Measurements from ENCODE around the gene MACROD2. TPM values are rescaled to one million over a fixed set of nuclear protein-coding genes. Genes with fewer than 3 reads are reported as not detected.

MACROD2 gene
- total RNA-seq, 4 donors from 2014 or later, result 2.1 to 28.1 (median 12.6) TPM

DNA sequence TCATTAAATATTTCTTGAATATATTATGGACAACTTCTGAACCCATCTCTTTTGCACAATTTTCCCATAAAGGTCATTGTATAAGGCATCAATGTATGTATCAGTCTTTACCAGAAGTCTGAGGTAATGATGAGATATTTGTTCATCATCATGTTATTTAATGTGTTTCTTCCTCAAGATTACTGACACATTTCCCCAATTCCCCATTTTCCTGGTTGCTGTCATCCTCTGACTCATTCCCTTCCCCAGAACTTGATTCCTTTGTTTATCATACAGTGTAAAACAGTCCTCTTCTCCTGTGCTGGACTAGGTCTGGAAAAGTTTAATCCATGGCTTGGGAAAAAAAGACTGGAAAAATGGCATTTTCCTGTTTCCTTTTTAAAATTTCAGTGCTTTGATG is 450.0 kb downstream of the MACROD2 start:
- Histone ChIP-seq H3K27ac (no peak overlapping the region), H3K4me3 (no peak overlapping the region), H3K4me1 (no peaks in the 10 kb centered on the region), H3K27me3 (no peaks in the 10 kb centered on the region), H3K36me3 (no peaks in the 10 kb centered on the region), H3K9me3 (no peaks in the 10 kb centered on the region)
- TF ChIP-seq, protein P1, sequence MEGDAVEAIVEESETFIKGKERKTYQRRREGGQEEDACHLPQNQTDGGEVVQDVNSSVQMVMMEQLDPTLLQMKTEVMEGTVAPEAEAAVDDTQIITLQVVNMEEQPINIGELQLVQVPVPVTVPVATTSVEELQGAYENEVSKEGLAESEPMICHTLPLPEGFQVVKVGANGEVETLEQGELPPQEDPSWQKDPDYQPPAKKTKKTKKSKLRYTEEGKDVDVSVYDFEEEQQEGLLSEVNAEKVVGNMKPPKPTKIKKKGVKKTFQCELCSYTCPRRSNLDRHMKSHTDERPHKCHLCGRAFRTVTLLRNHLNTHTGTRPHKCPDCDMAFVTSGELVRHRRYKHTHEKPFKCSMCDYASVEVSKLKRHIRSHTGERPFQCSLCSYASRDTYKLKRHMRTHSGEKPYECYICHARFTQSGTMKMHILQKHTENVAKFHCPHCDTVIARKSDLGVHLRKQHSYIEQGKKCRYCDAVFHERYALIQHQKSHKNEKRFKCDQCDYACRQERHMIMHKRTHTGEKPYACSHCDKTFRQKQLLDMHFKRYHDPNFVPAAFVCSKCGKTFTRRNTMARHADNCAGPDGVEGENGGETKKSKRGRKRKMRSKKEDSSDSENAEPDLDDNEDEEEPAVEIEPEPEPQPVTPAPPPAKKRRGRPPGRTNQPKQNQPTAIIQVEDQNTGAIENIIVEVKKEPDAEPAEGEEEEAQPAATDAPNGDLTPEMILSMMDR (IDR thresholded peaks at IDR 0.05), result no peak
- TF ChIP-seq POLR2A (IDR thresholded peaks at IDR 0.05), result no peak
- DNase-seq, result no peak
- intact Hi-C loops (cut with DNase I; ENCODE audit: low total_unique reads), result no loop called here

DNA sequence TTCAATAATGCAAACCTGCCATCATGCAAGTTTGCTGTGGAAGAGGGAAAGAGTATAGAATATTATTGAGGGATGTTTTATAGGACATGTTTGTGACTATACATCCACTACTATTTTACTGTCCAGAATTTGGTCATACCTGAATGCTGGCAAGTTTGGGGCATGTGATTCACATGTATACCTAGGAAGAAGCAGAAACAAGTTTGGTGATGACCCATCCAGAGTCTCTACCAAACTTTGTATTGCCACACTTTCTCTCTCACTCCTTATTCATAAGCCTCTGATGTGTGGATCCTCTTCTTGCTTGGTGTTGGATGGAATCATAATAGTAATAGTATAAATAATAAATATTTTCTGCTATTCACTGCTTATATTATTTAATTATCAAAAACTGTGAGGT is 450.6 kb downstream of the MACROD2 start:
- Histone ChIP-seq H3K4me1 (no peaks in the 10 kb centered on the region), H3K36me3 (no peaks in the 10 kb centered on the region), H3K27me3 (no peaks in the 10 kb centered on the region), H3K9me3 (no peaks in the 10 kb centered on the region), H3K4me3 (no peak overlapping the region), H3K27ac (no peak overlapping the region)
- intact Hi-C loops (cut with DNase I; ENCODE audit: low total_unique reads), result no loop called here
- no peak for DNase-seq
- TF ChIP-seq, protein P1 (IDR thresholded peaks at IDR 0.05), result no peak
- no peak for TF ChIP-seq POLR2A (IDR thresholded peaks at IDR 0.05)

DNA sequence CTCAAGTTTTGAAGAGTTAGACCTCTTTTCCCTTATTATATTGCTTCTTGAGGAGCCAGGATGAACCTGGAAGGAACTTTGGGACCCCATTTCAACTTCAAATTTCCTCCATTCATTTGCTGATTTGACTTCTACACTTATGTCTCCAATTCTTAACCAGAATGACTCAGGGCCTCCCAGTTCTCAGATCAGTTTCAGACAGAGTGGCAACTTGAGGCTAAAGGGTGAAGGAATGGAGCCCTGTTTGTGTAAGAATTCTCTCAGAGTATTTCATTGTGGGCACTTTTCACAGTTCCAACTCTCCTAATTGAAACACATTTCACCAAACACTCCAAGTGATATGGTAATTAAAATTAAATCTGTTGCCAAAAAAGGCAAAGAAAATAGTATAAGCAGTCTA is 451.1 kb downstream of the MACROD2 start:
- Histone ChIP-seq H3K4me3 (no peak overlapping the region), H3K4me1 (no peaks in the 10 kb centered on the region), H3K27ac (no peak overlapping the region), H3K9me3 (no peaks in the 10 kb centered on the region), H3K27me3 (no peaks in the 10 kb centered on the region), H3K36me3 (no peaks in the 10 kb centered on the region)
- intact Hi-C loops (cut with DNase I; ENCODE audit: low total_unique reads), result no loop called here
- no peak for TF ChIP-seq POLR2A (IDR thresholded peaks at IDR 0.05)
- TF ChIP-seq, protein P1 (IDR thresholded peaks at IDR 0.05), result no peak
- no peak for DNase-seq

DNA sequence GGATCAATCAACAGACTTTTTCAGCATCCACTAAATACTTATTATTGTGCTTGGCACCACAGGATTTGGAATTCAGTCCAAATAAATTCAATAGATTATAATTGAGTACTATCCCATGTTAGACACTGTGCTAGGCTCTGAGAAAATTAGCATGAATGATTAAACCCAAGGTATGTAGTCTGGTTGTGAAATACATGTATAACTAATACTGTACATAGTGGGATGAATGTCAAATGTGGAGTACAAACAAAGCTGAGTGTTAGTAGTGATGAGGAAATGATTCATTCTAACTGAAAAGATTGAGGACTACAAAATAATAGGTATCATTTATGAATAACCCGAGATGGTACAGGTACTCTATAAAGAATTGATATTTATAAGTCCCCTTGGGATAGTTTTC is 454.0 kb downstream of the MACROD2 start:
- intact Hi-C loops (cut with DNase I; ENCODE audit: low total_unique reads), result no loop called here
- no peak for TF ChIP-seq POLR2A (IDR thresholded peaks at IDR 0.05)
- TF ChIP-seq, protein P1 (IDR thresholded peaks at IDR 0.05), result no peak
- DNase-seq, result no peak

DNA sequence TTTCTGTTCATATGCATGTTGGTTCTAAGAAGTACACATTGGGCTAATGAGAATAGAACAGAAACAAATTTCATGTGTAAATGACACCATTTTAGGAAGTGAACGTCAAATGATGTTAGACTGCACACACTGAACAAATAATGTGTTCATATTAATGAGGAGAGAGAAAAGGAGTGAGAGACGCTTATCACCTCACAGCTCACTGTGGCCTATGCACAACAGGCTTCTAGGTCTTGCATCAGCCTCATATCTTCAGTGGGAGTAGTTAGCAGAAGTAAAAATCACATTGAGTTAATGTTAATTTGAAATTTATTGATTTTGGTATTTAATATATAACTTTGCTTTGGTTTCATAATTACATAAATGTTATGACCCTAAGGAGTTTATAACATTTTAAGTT is 454.9 kb downstream of the MACROD2 start:
- Histone ChIP-seq H3K27ac (no peak overlapping the region), H3K36me3 (no peaks in the 10 kb centered on the region), H3K4me3 (no peak overlapping the region), H3K27me3 (no peaks in the 10 kb centered on the region), H3K9me3 (no peaks in the 10 kb centered on the region), H3K4me1 (no peaks in the 10 kb centered on the region)
- no peak for DNase-seq
- intact Hi-C loops (cut with DNase I; ENCODE audit: low total_unique reads), result no loop called here
- TF ChIP-seq POLR2A (IDR thresholded peaks at IDR 0.05), result no peak
- TF ChIP-seq, protein P1 (IDR thresholded peaks at IDR 0.05), result no peak

More for the DNA sequence above, 454.0 kb downstream of the MACROD2 start:
- Histone ChIP-seq H3K36me3 (no peaks in the 10 kb centered on the region), H3K4me3 (no peak overlapping the region), H3K9me3 (no peaks in the 10 kb centered on the region), H3K27ac (no peak overlapping the region), H3K4me1 (no peaks in the 10 kb centered on the region), H3K27me3 (no peaks in the 10 kb centered on the region)

Data from uterus (tissue), 4 donors.